ENCODE measurements around the gene CMTM8. TPM values are rescaled to one million over a fixed set of nuclear protein-coding genes. Genes with fewer than 3 reads are reported as not detected.
A peak's percentile ranks its signal among the peaks of the same experiment; 100 is the strongest.

Gene CMTM8
- total RNA-seq = 1.6 and 2.2 TPM in 2 replicates

- DNase-seq (ENCODE audit: low read depth in 2 of 2) = peak; percentile 48 to 52
Measured at GRCh38 chr3:32238453-32239306, at the start of gene CMTM8. CMTM8 (plus strand) TSS chr3:32238680; CDS start chr3:32238973, 293 bp downstream.

- DNase-seq (ENCODE audit: low read depth in 2 of 2) = no peak
Measured at GRCh38 chr3:32189693-32190092, 48.8 kb upstream of the CMTM8 start.

DNA sequence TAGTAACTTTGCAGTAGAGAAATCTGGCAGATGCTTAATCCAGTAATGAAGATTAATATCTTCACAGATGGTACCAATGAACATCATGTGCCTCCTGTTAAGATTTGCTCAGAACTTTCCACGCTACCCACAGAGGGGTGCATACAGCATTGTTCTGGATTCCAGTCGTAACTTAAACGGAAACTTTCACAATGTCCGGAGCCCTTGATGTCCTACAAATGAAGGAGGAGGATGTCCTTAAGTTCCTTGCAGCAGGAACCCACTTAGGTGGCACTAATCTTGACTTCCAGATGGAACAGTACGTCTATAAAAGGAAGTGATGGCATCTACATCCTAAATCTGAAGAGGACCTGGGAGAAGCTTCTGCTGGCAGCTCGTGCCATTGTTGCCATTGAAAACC, 47.9 kb upstream of the CMTM8 start:
- peak in 1 of 2 donors; percentile 16 for DNase-seq (ENCODE audit: low read depth in 2 of 2)

DNA sequence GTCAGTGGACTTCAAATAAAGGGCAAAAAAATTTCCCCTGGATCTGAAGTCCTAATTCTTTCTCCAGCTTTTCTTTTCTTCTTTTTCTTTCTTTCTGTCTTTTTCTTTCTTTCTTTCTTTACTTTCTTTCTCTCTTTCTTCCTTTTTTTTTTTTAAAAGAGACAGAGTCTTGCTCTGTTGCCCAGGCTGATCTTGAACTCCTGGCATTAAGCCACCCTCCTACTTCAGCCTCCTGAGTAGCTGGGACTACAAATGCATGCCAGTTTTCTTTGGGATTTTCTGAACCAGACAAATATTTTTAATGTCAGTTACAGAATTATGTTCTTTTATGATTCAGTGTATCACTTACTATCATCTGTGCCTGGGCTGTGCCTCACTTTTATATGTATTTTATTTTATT, 45.4 kb upstream of the CMTM8 start:
- no peak for DNase-seq (ENCODE audit: low read depth in 2 of 2)

GRCh38 chr3:32194653-32195052, 43.8 kb upstream of the CMTM8 start:
- DNase-seq (ENCODE audit: low read depth in 2 of 2) = peak; percentile 5 to 56

DNA sequence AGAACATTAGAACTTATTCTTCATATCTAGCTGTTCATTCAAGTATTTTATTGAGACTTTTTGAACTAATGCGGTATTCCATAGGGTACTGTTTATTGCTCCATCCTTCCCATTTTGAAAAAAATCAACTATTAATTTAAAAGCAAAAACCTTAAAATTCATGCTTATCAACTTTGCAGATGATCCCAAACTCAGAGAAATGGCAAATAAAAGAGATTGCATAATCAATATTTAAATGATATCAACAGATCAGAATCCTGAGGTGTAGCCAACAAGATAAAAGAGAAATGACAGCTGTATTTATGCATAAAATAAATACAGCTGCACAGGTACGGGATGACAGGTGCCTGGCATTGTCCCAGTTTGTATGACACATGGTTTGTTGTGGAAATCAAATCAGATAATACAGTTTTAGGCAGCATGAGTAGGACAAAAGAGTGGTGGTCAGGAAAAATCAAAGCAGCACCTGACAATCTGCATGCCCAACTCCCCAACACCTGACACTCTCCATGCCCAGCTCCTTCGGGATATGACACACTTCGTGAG, 42.4 kb upstream of the CMTM8 start:
- DNase-seq (ENCODE audit: low read depth in 2 of 2) = no peak

GRCh38 chr3:32197991-32198390, 40.5 kb upstream of the CMTM8 start:
- DNase-seq (ENCODE audit: low read depth in 2 of 2) = no peak

- no peak for DNase-seq (ENCODE audit: low read depth in 2 of 2)
Measured at GRCh38 chr3:32198714-32199113, 39.8 kb upstream of the CMTM8 start.

DNA sequence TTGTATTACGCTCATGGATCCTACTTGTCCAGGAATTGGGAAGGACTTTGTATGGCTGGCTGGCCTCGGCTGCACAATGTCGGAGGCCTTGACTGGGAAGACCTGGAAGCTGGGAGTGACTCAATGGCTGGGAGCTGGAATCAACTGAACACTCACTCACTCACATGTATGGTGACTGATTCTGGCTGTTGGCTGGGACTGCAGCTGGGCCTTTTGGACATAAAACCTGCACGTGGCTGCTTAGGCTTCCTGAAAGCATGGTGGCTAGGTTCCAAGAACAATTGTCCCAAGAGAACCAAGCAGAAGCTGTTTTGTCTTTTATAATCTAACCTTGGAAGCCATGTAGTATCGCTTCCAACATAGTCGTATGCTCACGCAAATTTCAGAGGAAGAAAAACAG, 38.0 kb upstream of the CMTM8 start:
- peak; percentile 71 to 97 for DNase-seq (ENCODE audit: low read depth in 2 of 2)

DNA sequence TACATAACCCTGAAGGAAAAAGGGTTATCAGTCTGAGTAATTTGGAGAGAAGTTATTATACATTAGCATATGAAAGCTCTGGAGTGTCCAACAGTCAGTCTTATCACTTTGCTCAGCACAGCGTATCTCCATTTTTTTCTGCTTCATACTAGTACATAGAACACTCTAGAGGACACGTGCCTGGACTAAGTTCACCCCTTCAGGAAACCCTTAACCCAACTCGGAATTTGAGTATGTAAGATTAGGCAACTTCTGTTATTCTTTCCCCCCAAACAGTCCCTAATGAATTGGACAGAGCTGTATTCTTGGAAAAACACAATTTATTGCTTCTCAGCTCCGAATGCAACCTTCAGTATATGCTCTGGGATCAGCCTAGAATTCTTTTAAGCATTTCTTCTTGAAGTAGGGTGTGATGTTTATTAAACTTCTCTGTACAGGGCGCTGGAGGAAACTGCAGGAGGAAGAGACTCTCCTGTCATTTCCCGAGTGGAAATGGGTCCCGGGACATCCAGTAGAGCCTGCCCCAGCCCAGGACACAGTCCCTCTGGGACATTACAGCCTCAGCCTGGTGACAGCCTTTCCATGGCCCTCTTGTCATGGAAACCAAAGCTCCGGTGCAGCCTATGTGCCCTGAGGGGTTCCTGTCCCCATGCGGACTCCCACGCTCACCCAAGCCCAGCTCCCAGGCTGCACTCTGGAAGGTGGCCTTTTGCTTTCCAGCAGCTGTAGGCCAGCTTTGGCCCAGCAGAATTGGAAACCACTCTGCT, 37.3 kb upstream of the CMTM8 start:
- DNase-seq (ENCODE audit: low read depth in 2 of 2) = peak in 1 of 2 donors; percentile 64

- no peak for DNase-seq (ENCODE audit: low read depth in 2 of 2)
Measured at GRCh38 chr3:32202496-32202895, 36.0 kb upstream of the CMTM8 start.

GRCh38 chr3:32203854-32204253, 34.6 kb upstream of the CMTM8 start:
- DNase-seq (ENCODE audit: low read depth in 2 of 2) = peak; percentile 15 to 52

- no peak for DNase-seq (ENCODE audit: low read depth in 2 of 2)
Measured at GRCh38 chr3:32208447-32208846, 30.0 kb upstream of the CMTM8 start.

- DNase-seq (ENCODE audit: low read depth in 2 of 2) = no peak
Measured at GRCh38 chr3:32215185-32215584, 23.3 kb upstream of the CMTM8 start.

DNA sequence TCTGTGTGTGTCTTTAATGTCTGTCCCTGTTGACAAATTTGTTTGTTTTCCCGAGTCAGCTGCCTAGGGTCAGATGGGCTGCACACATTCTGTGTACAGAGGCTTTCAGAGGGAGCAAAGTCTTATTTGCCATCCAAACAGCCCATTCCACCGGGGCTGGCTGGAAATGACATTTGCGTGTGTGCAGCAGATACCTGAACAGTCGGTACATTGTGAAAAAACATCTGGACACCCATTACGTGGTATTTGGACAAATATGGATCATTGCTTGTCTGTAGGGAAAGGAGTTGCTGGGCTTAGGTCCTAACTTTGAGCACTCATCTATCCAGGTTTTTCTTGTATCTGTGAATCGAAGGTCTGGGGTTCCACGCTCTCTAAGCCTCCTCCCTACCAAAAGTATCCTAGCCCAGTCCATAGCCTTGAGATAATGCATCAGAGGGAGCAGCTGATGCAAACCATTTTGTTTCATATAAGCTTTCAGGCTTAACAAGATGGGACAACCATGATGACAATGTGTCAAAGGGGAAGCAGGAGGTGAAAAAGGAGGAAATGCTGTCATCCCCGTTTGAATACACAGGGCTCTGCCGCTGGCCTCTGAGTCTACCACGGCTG, 22.2 kb upstream of the CMTM8 start:
- peak in 1 of 2 donors; percentile 50 for DNase-seq (ENCODE audit: low read depth in 2 of 2)

- no peak for DNase-seq (ENCODE audit: low read depth in 2 of 2)
Measured at GRCh38 chr3:32217339-32217738, 21.1 kb upstream of the CMTM8 start.

- no peak for DNase-seq (ENCODE audit: low read depth in 2 of 2)
Measured at GRCh38 chr3:32219537-32219936, 18.9 kb upstream of the CMTM8 start.

DNA sequence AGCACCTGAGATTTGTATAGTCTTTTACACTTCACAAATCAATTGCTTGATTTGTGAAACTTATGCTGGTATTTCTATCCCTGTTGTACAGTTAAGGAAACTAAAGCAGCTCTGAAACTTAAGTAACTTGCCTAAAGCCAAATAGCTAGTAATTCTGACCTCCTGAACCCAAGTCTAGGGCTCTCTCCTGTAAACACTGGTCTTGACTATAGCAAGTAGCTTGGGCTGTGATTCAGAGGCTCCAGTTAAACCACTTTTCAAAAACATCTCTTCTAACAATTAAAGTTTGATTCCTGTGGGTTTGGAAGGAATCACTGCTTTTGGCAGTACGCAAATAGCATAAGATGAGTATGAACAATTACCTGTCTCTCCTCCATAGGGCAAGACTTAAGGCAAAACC, 18.5 kb upstream of the CMTM8 start:
- DNase-seq (ENCODE audit: low read depth in 2 of 2) = no peak

DNA sequence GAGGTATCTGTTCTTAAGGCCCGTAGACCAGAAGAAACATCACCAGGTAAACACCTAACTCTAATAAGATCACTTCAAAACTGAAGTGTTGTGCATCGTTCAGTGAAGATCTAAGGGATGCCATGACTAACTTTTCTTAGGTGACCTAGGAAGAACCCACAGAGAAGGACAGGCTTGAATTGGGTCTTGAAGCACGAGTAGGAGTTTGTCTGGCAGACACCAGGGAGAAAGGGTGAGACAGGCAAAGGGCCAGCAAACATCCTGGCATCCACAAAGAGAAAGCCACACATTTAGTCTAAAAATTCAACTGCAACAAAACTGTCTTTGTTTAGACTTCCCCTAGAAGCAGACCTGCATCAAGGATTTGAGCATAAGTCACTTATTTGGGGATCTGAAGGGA, 15.5 kb upstream of the CMTM8 start:
- DNase-seq (ENCODE audit: low read depth in 2 of 2) = no peak

GRCh38 chr3:32224016-32224516, 14.4 kb upstream of the CMTM8 start:
- DNase-seq (ENCODE audit: low read depth in 2 of 2) = no peak

- peak in 1 of 2 donors; percentile 70 for DNase-seq (ENCODE audit: low read depth in 2 of 2)
Measured at GRCh38 chr3:32226875-32227500, 11.5 kb upstream of the CMTM8 start.
